Measurements from ENCODE around the gene XAB2. TPM values are rescaled to one million over a fixed set of nuclear protein-coding genes. Genes with fewer than 3 reads are reported as not detected.
A peak's percentile ranks its signal among the peaks of the same experiment; 100 is the strongest.

XAB2 gene
- total RNA-seq, 1 experiment from 2014 or later = 36.9 TPM

DNA sequence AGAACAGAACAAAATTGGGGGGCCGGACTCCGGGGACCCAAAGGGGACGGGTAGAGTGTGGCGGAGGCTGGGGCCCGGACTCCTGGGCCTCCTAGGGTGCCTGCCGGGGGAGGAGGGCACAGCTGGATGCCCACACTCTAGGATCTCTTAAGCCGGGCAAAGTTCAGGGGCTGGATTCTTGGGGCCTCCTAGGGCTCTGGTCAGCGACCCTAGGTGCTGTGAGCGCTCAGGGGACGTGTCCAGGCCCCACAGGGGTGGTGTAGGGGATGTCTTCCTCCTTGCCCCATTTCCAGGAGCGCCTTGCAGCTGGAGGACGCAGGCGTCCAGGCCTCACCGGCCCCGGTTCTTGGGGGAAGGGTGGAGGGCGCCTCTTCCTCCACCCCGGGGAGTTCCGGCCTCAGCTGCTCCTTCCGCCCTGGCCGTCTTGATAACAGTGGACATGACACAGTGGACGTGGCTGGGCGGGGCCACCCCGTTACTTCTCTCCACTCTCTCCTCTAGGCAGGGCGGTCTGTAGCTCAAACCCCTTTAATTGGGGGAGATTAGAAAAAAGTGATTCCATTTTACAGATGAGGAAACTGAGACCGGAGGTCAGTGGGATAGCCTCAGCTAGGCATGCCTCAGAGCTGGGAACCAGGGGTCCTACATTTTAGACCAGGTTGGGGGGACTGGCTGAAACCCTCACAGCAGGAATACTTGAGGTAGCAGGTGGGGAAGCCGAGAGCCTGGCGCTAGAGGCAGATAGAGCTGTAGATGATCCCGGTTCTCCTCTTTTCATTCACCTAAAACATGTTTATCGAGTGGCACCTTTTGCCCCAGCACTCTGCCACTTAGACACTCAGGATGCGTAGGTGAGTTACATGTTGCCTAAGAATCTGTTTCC is 8.3 kb upstream of the XAB2 start:
- ChIA-PET POLR2A (interaction anchor here (0.5 kb wide), 1 partner anchor 12 kb away, joined by 3 read pairs; no protein-coding TSS in a partner anchor), CTCF (no interaction called here)
- H3K36me3 ChIP-seq (ENCODE audit: control insufficient read depth, insufficient read depth, low read length) = no peaks in the 10 kb centered on the region
- ATAC-seq = peak; percentile 61
- peak overlapping the region; percentile 62 to 78 for H3K4me3 ChIP-seq (ENCODE audit: low read depth in 2 of 2, low read length in 2 of 2)
- intact Hi-C loops (cut with micrococcal nuclease; ENCODE audit: unreplicated experiment) (no loop called here), in situ Hi-C loops (cut with HindIII; ENCODE audit: low pct_unique_long_range_greater_than_20kb, low sequenced_read_pairs) (no loop called here)
- DNase-seq (ENCODE audit: low read depth, low spot score) = no peak
- BruUV-seq (replicated peaks) = no TSS peak
- H3K9me3 ChIP-seq (ENCODE audit: control insufficient read depth, insufficient read depth, low read depth, low read length) = no peaks in the 10 kb centered on the region
- H3K4me1 ChIP-seq (ENCODE audit: control insufficient read depth, insufficient read depth, low read length) = no peaks in the 10 kb centered on the region; the same call in 1 of the 2 replicates
- no peaks in the 10 kb centered on the region for H3K27me3 ChIP-seq (ENCODE audit: control insufficient read depth, insufficient read depth, low read length)
- TF ChIP-seq POLR2AphosphoS5 (IDR thresholded peaks at IDR 0.05; ENCODE audit: low read depth, low read length) = no peak
- TF ChIP-seq SIN3A (IDR thresholded peaks at IDR 0.05; ENCODE audit: borderline replicate concordance, insufficient read depth, low read depth, low read length) = no peak
- no peak for TF ChIP-seq TCF7L2 (IDR thresholded peaks at IDR 0.05; ENCODE audit: low read depth, low read length)
- no peak for TF ChIP-seq REST (IDR thresholded peaks at IDR 0.05; ENCODE audit: insufficient read depth in 1 of 2, low read depth in 2 of 2, low read length in 1 of 2)
- no peak for TF ChIP-seq CTCF (IDR thresholded peaks at IDR 0.05)
- H3K27ac ChIP-seq (ENCODE audit: low read length) = peak overlapping the region; percentile 73

DNA sequence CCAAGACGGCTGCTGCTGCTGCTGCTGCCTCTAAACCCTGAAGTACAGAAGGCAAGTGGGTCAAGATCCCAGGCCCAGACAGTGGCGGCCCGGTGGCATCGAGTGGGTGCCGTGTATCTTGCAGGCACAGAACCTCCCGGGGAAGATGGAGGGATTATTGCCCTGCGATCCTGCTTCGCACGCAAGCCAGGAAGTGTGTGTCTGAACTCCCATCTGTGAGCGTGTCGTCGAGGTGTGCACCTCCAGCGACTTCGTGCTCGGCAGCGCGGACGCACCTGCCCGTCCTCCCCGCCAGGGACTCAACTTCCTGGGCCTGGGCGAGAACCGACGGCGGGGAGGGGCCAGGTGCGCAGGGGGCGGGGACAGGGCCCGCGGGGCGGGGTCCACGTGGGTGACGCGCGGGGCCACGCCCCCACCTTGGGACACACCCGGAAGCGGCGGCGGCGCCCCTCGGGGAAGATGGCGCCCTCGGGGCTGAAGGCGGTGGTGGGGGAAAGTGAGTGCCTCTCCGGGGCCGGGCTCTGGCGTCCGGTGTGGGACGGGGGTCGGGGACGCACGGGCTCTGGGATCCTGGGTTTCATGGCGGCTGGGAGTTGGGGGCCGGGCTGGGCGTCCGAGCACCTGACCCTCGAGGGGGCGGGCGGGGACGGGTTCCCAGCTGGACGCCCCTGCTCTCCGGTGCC is 7.5 kb upstream of the XAB2 start, which contains the start of gene STXBP2:
Gene STXBP2, plus strand, starts transcription at position 420 of the 683 bp plus-strand sequence. Its CDS starts 40 bp downstream, at position 460.
- CTCF ChIA-PET = no interaction called here
- in situ Hi-C loops (cut with HindIII; ENCODE audit: low pct_unique_long_range_greater_than_20kb, low sequenced_read_pairs) (no loop called here), intact Hi-C loops (cut with micrococcal nuclease; ENCODE audit: unreplicated experiment) (no loop called here)
- DNase-seq (ENCODE audit: low read depth, low spot score) (no peak), ATAC-seq (peak; percentile 93)
- Histone ChIP-seq H3K27ac (ENCODE audit: low read length) (peak within 1 kb of the TSS; percentile 73), H3K4me3 (ENCODE audit: low read depth in 2 of 2, low read length in 2 of 2) (peak within 1 kb of the TSS; percentile 62 to 78), H3K4me1 (ENCODE audit: control insufficient read depth, insufficient read depth, low read length) (no peaks in the 10 kb centered on the region; the same call in 1 of the 2 replicates), H3K9me3 (ENCODE audit: control insufficient read depth, insufficient read depth, low read depth, low read length) (no peaks in the 10 kb centered on the region), H3K27me3 (ENCODE audit: control insufficient read depth, insufficient read depth, low read length) (no peaks in the 10 kb centered on the region), H3K36me3 (ENCODE audit: control insufficient read depth, insufficient read depth, low read length) (no peaks in the 10 kb centered on the region)
- POLR2A ChIA-PET = no interaction called here
- TF ChIP-seq SIN3A (IDR thresholded peaks at IDR 0.05; ENCODE audit: borderline replicate concordance, insufficient read depth, low read depth, low read length) (0 out of 2 replicates have a peak, but pooled peaks have one; percentile 72), TCF7L2 (IDR thresholded peaks at IDR 0.05; ENCODE audit: low read depth, low read length) (no peak), REST (IDR thresholded peaks at IDR 0.05; ENCODE audit: insufficient read depth in 1 of 2, low read depth in 2 of 2, low read length in 1 of 2) (no peak), CTCF (IDR thresholded peaks at IDR 0.05) (no peak), POLR2AphosphoS5 (IDR thresholded peaks at IDR 0.05; ENCODE audit: low read depth, low read length) (peak; percentile 49)
- no TSS peak for BruUV-seq (replicated peaks)
